Retina (tissue), 1 donor: ENCODE measurements around the gene MPG.
"Not testable (repeated sequence)": the region's sequence is repeated elsewhere in the genome, so short reads cannot be mapped to it uniquely, and the experiment has no call there.

Experiments
- DNase-seq: peaks from one replicate; pipeline ENCODE4 v3.0.0-alpha.2; 2016

MPG gene

GRCh38 chr16:118857-119256 is 40.8 kb downstream of the MPG start:
- no peak for DNase-seq

GRCh38 chr16:119295-119694 is 41.3 kb downstream of the MPG start:
- no peak for DNase-seq

- DNase-seq: no peak
These were observed 41.9 kb downstream of the MPG start for GRCh38 chr16:119835-120491.

DNA sequence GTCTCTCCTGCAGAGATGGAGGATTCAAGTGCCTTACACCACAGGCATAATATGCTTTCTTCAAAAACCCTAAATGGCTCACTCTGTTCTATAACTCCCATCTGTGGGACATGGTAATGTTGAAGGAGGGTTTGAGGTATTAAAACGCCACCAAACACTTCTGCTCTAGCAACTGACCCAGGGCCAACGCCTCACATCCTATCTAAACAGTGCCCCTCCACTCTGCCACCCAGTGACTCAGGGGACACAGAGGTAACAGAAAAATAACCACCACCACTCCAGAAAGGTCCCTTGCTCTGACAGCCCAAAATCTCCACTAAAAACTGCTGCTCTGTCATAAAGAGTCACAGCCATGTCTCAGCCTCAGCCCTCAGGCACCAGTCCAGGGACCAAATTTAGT is 42.7 kb downstream of the MPG start:
- no peak for DNase-seq

DNA sequence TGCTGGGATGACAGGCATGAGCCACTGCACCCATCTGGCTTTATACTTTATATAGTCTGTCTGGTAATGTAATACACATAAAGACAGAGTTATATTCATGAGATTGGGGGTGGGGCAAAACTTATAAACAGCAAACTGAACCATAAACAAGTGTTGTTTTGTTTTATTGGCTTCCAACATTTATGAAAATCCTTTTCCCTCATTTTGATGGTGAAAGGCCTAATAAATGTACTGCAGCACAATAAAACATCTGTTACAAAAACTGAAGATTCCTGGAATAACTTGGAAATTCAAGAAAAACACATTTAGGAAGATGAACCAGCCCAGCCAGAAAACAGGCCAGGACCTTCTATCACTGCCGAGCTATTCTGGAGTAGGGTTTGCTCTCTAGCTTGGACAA is 44.3 kb downstream of the MPG start:
- no peak for DNase-seq

- not testable (repeated sequence) for DNase-seq
These were observed 45.7 kb downstream of the MPG start for GRCh38 chr16:123558-124350.

DNA sequence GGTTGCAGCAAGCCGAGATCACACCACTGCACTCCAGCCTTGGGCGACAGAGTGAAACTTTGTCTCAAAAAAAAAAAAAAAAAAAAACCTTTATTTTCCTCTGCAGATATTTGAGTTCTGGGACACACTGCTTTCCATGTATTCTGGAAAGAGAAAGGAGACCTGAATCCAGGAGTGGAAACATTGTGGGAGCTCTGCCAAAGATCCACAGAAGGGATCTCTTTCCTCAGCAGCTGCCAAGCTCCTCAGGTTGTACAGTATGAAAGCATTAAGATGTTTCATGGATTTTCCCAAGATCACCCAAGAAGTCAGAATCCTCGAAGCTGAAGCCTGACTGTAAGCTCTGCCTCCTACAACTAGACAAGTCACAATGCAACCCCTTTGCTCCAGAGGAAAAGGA is 47.0 kb downstream of the MPG start:
- no peak for DNase-seq

DNA sequence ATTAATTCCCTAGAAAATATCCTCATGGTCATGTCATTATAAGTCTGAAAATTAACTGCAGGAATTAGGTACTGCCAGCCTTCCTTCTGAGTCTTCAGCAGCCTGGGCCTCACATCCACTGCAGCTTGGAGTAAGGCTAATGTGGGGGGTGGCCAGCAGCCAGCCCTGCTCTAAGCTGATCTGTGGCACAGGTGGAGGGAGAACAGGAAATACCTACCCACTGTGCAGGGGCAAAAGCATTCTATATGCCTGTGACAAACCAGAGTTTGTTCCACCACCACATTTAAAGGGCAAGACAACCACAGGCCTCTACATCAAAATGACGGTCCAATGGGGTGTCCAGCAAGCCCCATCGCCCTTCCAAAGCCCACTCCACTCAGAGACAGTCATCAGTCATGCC is 51.0 kb downstream of the MPG start:
- DNase-seq: no peak

- DNase-seq: no peak
These were observed 52.6 kb downstream of the MPG start for GRCh38 chr16:130533-131173.

- no peak for DNase-seq
These were observed 54.1 kb downstream of the MPG start for GRCh38 chr16:132120-132519.

GRCh38 chr16:133716-134115 is 55.7 kb downstream of the MPG start:
- DNase-seq: no peak
